ENCODE data around the gene SARDH.
"Not testable (repeated sequence)": the region's sequence is repeated elsewhere in the genome, so short reads cannot be mapped to it uniquely, and the experiment has no call there.

SARDH gene

GRCh38 chr9:133681658-133682306 is 56.4 kb downstream of the SARDH start:
- DNase-seq, result no peak

GRCh38 chr9:133680976-133681657 is 57.0 kb downstream of the SARDH start:
- no peak for DNase-seq

- no peak for DNase-seq
Measured at GRCh38 chr9:133680250-133680975, 57.7 kb downstream of the SARDH start.

- no peak for DNase-seq
Measured at GRCh38 chr9:133679466-133680061, 58.6 kb downstream of the SARDH start.

GRCh38 chr9:133679056-133679455 is 59.1 kb downstream of the SARDH start:
- no peak for DNase-seq

- no peak for DNase-seq
Measured at GRCh38 chr9:133677126-133678010, 60.8 kb downstream of the SARDH start.

- DNase-seq, result no peak
Measured at GRCh38 chr9:133676450-133676849, 61.7 kb downstream of the SARDH start.

GRCh38 chr9:133675796-133676195 is 62.4 kb downstream of the SARDH start:
- DNase-seq, result not testable (repeated sequence)

- no peak for DNase-seq
Measured at GRCh38 chr9:133674091-133674490, 64.1 kb downstream of the SARDH start.

- no peak for DNase-seq
Measured at GRCh38 chr9:133673258-133673655, 64.9 kb downstream of the SARDH start.

GRCh38 chr9:133672503-133673257 is 65.5 kb downstream of the SARDH start:
- no peak for DNase-seq

- no peak for DNase-seq
Measured at GRCh38 chr9:133671371-133671770, 66.8 kb downstream of the SARDH start.

GRCh38 chr9:133670466-133670865 is 67.7 kb downstream of the SARDH start:
- no peak for DNase-seq

GRCh38 chr9:133669182-133669801 is 68.9 kb downstream of the SARDH start:
- no peak for DNase-seq

- DNase-seq, result no peak
Measured at GRCh38 chr9:133667759-133668450, 70.2 kb downstream of the SARDH start.

- no peak for DNase-seq
Measured at GRCh38 chr9:133666845-133667244, 71.3 kb downstream of the SARDH start.

GRCh38 chr9:133666387-133666786 is 71.8 kb downstream of the SARDH start:
- DNase-seq, result no peak

GRCh38 chr9:133665535-133665934 is 72.6 kb downstream of the SARDH start:
- DNase-seq, result no peak

GRCh38 chr9:133665096-133665495 is 73.1 kb downstream of the SARDH start:
- no peak for DNase-seq

- no peak for DNase-seq
Measured at GRCh38 chr9:133664173-133665050, 73.7 kb downstream of the SARDH start.

Data from cortex of kidney (tissue), 1 donor.